GM23338 (cell line): ENCODE data around the gene MOV10. TPM values are rescaled to one million over a fixed set of nuclear protein-coding genes. Genes with fewer than 3 reads are reported as not detected.

ENCODE experiments used
- ATAC-seq: fragments of 200-7000 bp; cut with Tn5 transposase; 3 replicates; pipeline ENCODE4 v1.9.1; 2020
- DNase-seq: peaks from one replicate; pipeline ENCODE4 v3.0.0-alpha.2; 2015; ENCODE audit warnings: low spot score
- H2AFZ ChIP-seq: fragments of 200-600 bp; sonication (generic); 2 replicates; pipeline ENCODE4 v1.8.0; 2016; ENCODE audit warnings: antibody characterized with exemption, mild to moderate bottlenecking, moderate library complexity
- H3F3A ChIP-seq: fragments of 200-600 bp; sonication (generic); replicated peaks from 2 replicates; pipeline ENCODE4 v1.8.0; 2017; ENCODE audit warnings: antibody characterized with exemption, mixed run types, low read depth
- H3K27ac ChIP-seq: fragments of 200-600 bp; sonication (generic); 2 replicates; pipeline ENCODE4 v1.6.1; 2016; ENCODE audit warnings: low read depth
- H3K27me3 ChIP-seq: fragments of 200-600 bp; sonication (generic); 2 replicates; pipeline ENCODE4 v1.8.0; 2016; ENCODE audit warnings: mild to moderate bottlenecking, mixed run types, moderate library complexity; ENCODE audit not compliant: insufficient read depth
- H3K36me3 ChIP-seq: fragments of 200-600 bp; sonication (generic); 2 replicates; pipeline ENCODE4 v1.8.0; 2016; ENCODE audit warnings: mild to moderate bottlenecking; ENCODE audit not compliant: insufficient read depth
- H3K4me1 ChIP-seq: fragments of 200-600 bp; sonication (generic); 2 replicates; pipeline ENCODE4 v1.8.0; 2016; ENCODE audit warnings: mild to moderate bottlenecking, moderate library complexity; ENCODE audit not compliant: insufficient read depth
- H3K4me2 ChIP-seq: fragments of 200-600 bp; sonication (generic); 2 replicates; pipeline ENCODE4 v1.7.1; 2017; ENCODE audit warnings: mixed run types
- H3K4me3 ChIP-seq: fragments of 200-600 bp; sonication (generic); 2 replicates; pipeline ENCODE4 v1.6.1; 2016; ENCODE audit warnings: mixed run types
- H3K79me2 ChIP-seq: fragments of 200-600 bp; sonication (generic); replicated peaks from 2 replicates; pipeline ENCODE4 v1.8.0; 2017; ENCODE audit warnings: mild to moderate bottlenecking; ENCODE audit not compliant: insufficient read depth
- H3K9me2 ChIP-seq: fragments of 200-600 bp; sonication (generic); 2 replicates; pipeline ENCODE4 v1.8.0; 2017; ENCODE audit not compliant: insufficient read depth
- H4K20me1 ChIP-seq: fragments of 200-600 bp; sonication (generic); replicated peaks from 2 replicates; pipeline ENCODE4 v1.8.0; 2017; ENCODE audit warnings: mild to moderate bottlenecking; ENCODE audit not compliant: insufficient read depth
- H3K27ac Mint-ChIP-seq: 2 replicates; pipeline ENCODE4 v1.8.0; 2020; ENCODE audit warnings: inconsistent platforms, mild to moderate bottlenecking, moderate library complexity, mixed read lengths
- H3K27me3 Mint-ChIP-seq: 3 replicates; pipeline ENCODE4 v1.8.0; 2022; ENCODE audit warnings: low read depth, mild to moderate bottlenecking, moderate library complexity, mixed read lengths, inconsistent platforms; ENCODE audit not compliant: insufficient read depth, poor library complexity
- H3K36me3 Mint-ChIP-seq: 3 replicates; pipeline ENCODE4 v1.8.0; 2021; ENCODE audit warnings: low read depth, mild to moderate bottlenecking, inconsistent platforms, moderate library complexity, mixed read lengths
- H3K4me1 Mint-ChIP-seq: 3 replicates; pipeline ENCODE4 v1.8.0; 2020; ENCODE audit warnings: mild to moderate bottlenecking, inconsistent platforms, mixed read lengths
- H3K4me3 Mint-ChIP-seq: 3 replicates; pipeline ENCODE4 v1.8.0; 2021; ENCODE audit warnings: moderate library complexity, mild to moderate bottlenecking, inconsistent platforms, mixed read lengths
- H3K9me3 Mint-ChIP-seq: 3 replicates; pipeline ENCODE4 v1.8.0; 2020; ENCODE audit warnings: moderate library complexity, mild to moderate bottlenecking, inconsistent platforms, mixed read lengths
- CREB1 ChIP-seq: fragments of 250-450 bp; sonication (Bioruptor Pico); IDR thresholded peaks from 2 replicates; pipeline ENCODE4 v1.5.0; 2020; ENCODE audit warnings: low read depth, mild to moderate bottlenecking, moderate library complexity
- CTCF ChIP-seq, 2 experiments: fragments of 200-600 bp in 1 of 2; sonication (generic) in 1 of 2; conservative IDR thresholded peaks; 2 replicates each; pipeline versions ENCODE4 v1.5.1 to v1.6.1; 2016 to 2017; ENCODE audit warnings: antibody characterized with exemption in 2 of 2, low read depth in 2 of 2, mild to moderate bottlenecking in 2 of 2, moderate library complexity in 1 of 2
- ETS1 ChIP-seq: IDR thresholded peaks from 2 replicates; pipeline ENCODE4 v1.6.1; 2016; ENCODE audit warnings: antibody characterized with exemption
- EZH2 ChIP-seq: fragments of 200-600 bp; sonication (generic); IDR thresholded peaks from one replicate; pipeline ENCODE4 v1.8.0; 2017; ENCODE audit warnings: antibody characterized with exemption, mild to moderate bottlenecking, low read depth; ENCODE audit not compliant: unreplicated experiment
- EZH2phosphoT487 ChIP-seq: fragments of 200-600 bp; sonication (generic); IDR thresholded peaks from one replicate; pipeline ENCODE4 v1.8.1; 2018; ENCODE audit warnings: antibody characterized with exemption; ENCODE audit not compliant: unreplicated experiment
- JUNB ChIP-seq: IDR thresholded peaks from one replicate; pipeline ENCODE4 v1.6.1; 2016; ENCODE audit warnings: antibody characterized with exemption; ENCODE audit not compliant: unreplicated experiment
- NANOG ChIP-seq: IDR thresholded peaks from 2 replicates; pipeline ENCODE4 v1.6.1; 2016; ENCODE audit warnings: antibody characterized with exemption, borderline replicate concordance
- POLR2AphosphoS5 ChIP-seq: IDR thresholded peaks from 2 replicates; pipeline ENCODE4 v1.6.1; 2016; ENCODE audit warnings: antibody characterized with exemption, low read depth
- STAT1 ChIP-seq: IDR thresholded peaks from one replicate; pipeline ENCODE4 v1.6.1; 2016; ENCODE audit warnings: antibody characterized with exemption; ENCODE audit not compliant: unreplicated experiment
- ZNF114 ChIP-seq: fragments of 250-450 bp; sonication (Bioruptor Pico); IDR thresholded peaks from 2 replicates; pipeline ENCODE4 v1.5.0; 2020; ENCODE audit warnings: mild to moderate bottlenecking, moderate library complexity
- ZNF331 ChIP-seq: fragments of 250-450 bp; sonication (Bioruptor Pico); IDR thresholded peaks from 2 replicates; pipeline ENCODE4 v1.5.0; 2020; ENCODE audit warnings: low read depth, mild to moderate bottlenecking, moderate library complexity
- ZNF462 ChIP-seq: fragments of 250-450 bp; sonication (Bioruptor Pico); IDR thresholded peaks from 2 replicates; pipeline ENCODE4 v1.5.0; 2020; ENCODE audit warnings: mild to moderate bottlenecking, moderate library complexity
- polyA plus RNA-seq: library from polyadenylated mRNA; unstranded; fragments of >200 nt; fragmentation: Nextera tagmentation; extraction: Ambion mirVana; gene quantifications from 2 replicates; pipeline ENCODE4 v1.2.1, GENCODE V29; 2016
- total RNA-seq: library from RNA; depleted of rRNA; stranded (reverse); fragments of >200 nt; shearing (Covaris generic); gene quantifications from 2 replicates; pipeline ENCODE4 v1.2.3, GENCODE V29; 2014
- TF ChIP-seq, protein P1 (sequence below): IDR thresholded peaks from one replicate; pipeline ENCODE4 v1.6.1; 2018; ENCODE audit warnings: antibody characterized with exemption; ENCODE audit not compliant: unreplicated experiment

Gene MOV10
- total and polyA plus RNA-seq, 2 experiments from 2014 or later = 53.6 to 77.6 TPM

- no peaks in the 10 kb centered on the region; the same call in 2 of the 3 replicates for H3K9me3 Mint-ChIP-seq
- peaks cover 50% of the 10 kb centered on the region for H3K4me1 Mint-ChIP-seq
- H2AFZ ChIP-seq = no peak overlapping the region
- H3K27me3 Mint-ChIP-seq = peaks cover 46% of the 10 kb centered on the region
- no peaks in the 10 kb centered on the region; the same call in 1 of the 2 replicates for H3K36me3 ChIP-seq
- H3K36me3 Mint-ChIP-seq = peaks cover 12% of the 10 kb centered on the region; the same call in 2 of the 3 replicates
- H3K27me3 ChIP-seq = peaks cover 32% of the 10 kb centered on the region
- no peak for ATAC-seq
- H3K27ac ChIP-seq = no peak overlapping the region
- H4K20me1 ChIP-seq = no peaks in the 10 kb centered on the region; the same call in 1 of the 2 replicates
- H3K79me2 ChIP-seq = no peaks in the 10 kb centered on the region
- TF ChIP-seq NANOG = no peak
- no peak for TF ChIP-seq JUNB
- TF ChIP-seq CREB1 (CRISPR knock-in tag) = no peak
- TF ChIP-seq CTCF (conservative IDR thresholded peaks at IDR 0.05; ENCODE audit: low read depth in 2 of 2) = no peak
- TF ChIP-seq EZH2 = no peak
- no peak for TF ChIP-seq ZNF114
- TF ChIP-seq, protein P1, sequence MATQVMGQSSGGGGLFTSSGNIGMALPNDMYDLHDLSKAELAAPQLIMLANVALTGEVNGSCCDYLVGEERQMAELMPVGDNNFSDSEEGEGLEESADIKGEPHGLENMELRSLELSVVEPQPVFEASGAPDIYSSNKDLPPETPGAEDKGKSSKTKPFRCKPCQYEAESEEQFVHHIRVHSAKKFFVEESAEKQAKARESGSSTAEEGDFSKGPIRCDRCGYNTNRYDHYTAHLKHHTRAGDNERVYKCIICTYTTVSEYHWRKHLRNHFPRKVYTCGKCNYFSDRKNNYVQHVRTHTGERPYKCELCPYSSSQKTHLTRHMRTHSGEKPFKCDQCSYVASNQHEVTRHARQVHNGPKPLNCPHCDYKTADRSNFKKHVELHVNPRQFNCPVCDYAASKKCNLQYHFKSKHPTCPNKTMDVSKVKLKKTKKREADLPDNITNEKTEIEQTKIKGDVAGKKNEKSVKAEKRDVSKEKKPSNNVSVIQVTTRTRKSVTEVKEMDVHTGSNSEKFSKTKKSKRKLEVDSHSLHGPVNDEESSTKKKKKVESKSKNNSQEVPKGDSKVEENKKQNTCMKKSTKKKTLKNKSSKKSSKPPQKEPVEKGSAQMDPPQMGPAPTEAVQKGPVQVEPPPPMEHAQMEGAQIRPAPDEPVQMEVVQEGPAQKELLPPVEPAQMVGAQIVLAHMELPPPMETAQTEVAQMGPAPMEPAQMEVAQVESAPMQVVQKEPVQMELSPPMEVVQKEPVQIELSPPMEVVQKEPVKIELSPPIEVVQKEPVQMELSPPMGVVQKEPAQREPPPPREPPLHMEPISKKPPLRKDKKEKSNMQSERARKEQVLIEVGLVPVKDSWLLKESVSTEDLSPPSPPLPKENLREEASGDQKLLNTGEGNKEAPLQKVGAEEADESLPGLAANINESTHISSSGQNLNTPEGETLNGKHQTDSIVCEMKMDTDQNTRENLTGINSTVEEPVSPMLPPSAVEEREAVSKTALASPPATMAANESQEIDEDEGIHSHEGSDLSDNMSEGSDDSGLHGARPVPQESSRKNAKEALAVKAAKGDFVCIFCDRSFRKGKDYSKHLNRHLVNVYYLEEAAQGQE = no peak
- TF ChIP-seq STAT1 = no peak
- no peak for TF ChIP-seq POLR2AphosphoS5
- no peak for TF ChIP-seq ZNF462 (CRISPR knock-in tag)
- no peak for TF ChIP-seq EZH2phosphoT487
- TF ChIP-seq ETS1 = no peak
- TF ChIP-seq ZNF331 (CRISPR knock-in tag) = no peak
- no peaks in the 10 kb centered on the region for H3K9me2 ChIP-seq
- peaks cover 33% of the 10 kb centered on the region for H3K4me1 ChIP-seq
- no peak for DNase-seq
- H3K4me3 Mint-ChIP-seq = peak overlapping the region; percentile 15; the same call in 1 of the 3 replicates
- H3F3A ChIP-seq = peaks cover 7% of the 10 kb centered on the region
- H3K4me3 ChIP-seq = no peak overlapping the region
- H3K4me2 ChIP-seq = peak overlapping the region; percentile 99
- no peak overlapping the region for H3K27ac Mint-ChIP-seq
These were observed 38.3 kb downstream of the MOV10 start for GRCh38 chr1:112712701-112713128.
